GM12801 (cell line): ENCODE results near the gene OR1F1.

Source experiments
- TF ChIP-seq, protein P1 (sequence below): IDR thresholded peaks from one replicate; pipeline ENCODE4 v1.5.1; 2011; ENCODE audit warnings: control low read depth; ENCODE audit not compliant: insufficient read length; ENCODE audit errors: extremely low read depth

The OR1F1 gene

DNA sequence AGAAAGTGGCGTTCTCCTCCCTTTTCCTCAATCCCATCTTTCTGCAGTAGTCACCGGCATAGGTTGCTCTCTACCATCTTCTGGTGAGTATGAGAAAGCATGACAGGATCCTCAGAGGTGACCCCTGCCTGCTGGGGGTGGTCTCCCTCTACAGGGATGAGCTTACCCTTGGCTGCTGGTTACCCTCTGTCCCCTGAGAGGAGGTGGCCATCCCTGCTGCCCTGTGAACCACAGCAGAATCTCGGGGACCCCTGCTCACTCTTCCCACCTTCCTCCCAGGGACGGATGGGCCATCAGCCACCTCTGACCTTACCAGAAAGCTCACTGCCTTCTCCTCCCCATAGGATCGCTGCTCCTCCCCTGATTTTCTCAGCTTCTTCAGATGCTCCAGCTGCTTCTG lies 60.6 kb downstream of the OR1F1 start:
- TF ChIP-seq, protein P1, sequence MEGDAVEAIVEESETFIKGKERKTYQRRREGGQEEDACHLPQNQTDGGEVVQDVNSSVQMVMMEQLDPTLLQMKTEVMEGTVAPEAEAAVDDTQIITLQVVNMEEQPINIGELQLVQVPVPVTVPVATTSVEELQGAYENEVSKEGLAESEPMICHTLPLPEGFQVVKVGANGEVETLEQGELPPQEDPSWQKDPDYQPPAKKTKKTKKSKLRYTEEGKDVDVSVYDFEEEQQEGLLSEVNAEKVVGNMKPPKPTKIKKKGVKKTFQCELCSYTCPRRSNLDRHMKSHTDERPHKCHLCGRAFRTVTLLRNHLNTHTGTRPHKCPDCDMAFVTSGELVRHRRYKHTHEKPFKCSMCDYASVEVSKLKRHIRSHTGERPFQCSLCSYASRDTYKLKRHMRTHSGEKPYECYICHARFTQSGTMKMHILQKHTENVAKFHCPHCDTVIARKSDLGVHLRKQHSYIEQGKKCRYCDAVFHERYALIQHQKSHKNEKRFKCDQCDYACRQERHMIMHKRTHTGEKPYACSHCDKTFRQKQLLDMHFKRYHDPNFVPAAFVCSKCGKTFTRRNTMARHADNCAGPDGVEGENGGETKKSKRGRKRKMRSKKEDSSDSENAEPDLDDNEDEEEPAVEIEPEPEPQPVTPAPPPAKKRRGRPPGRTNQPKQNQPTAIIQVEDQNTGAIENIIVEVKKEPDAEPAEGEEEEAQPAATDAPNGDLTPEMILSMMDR, result no peak

DNA sequence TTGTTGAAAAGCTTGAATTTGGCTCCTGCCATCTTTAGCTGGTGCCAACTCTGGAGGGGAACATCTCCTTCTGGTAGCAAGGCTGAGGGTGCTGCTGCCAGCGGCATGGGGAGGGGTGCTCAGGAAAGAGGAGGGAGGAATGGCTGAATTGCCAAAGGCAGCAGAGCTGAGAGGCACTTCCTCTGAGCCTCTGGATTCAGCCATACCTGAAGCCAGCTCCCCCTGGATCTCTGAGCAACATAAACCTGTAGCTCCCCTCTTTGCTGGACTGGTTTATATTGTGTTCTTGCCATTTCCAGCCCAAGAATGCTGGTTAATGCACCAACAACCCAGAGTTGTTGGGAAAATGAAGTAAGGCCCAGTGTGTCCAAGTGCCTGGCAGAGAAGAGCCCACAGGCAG lies 61.0 kb downstream of the OR1F1 start:
- TF ChIP-seq, protein P1, result no peak

DNA sequence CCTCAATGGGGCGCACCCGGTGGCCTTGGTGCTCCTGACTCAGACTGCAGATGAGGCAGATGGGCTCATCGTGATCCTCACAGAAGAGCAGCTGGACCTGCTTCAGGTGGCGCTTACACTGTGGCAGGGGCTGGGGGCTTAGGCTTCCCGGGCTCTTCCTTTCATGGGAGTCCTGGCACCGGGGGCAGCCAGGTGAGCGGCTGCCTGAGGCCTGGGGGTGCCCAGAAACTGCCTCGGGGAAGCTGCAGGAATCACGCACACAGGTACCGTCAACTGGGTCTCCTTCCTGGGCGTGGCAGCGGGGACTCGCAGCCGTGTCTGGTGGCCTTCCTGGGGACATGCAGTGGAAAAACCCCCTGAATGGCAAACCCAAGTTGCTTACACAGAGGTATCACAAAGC lies 61.4 kb downstream of the OR1F1 start:
- TF ChIP-seq, protein P1, result no peak

DNA sequence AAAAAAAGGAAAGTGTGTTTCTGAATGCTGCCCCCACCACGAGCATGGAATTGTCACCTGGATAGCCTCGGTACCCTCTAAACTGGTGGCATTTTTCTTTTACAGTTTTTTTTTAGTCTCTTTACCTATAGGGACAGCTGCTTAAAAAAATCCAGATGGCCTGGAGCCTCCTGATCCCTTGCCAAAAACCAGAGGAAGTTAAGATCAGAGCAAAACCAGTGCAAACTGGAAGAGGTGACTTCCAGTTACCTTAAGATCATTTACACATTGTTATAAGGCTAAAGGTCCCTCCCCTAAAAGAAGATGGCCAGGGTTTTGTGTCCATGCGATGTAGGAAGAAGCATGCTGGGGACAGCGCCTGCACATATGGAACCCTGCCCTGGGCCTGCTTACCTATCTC lies 65.0 kb downstream of the OR1F1 start:
- TF ChIP-seq, protein P1, result no peak

DNA sequence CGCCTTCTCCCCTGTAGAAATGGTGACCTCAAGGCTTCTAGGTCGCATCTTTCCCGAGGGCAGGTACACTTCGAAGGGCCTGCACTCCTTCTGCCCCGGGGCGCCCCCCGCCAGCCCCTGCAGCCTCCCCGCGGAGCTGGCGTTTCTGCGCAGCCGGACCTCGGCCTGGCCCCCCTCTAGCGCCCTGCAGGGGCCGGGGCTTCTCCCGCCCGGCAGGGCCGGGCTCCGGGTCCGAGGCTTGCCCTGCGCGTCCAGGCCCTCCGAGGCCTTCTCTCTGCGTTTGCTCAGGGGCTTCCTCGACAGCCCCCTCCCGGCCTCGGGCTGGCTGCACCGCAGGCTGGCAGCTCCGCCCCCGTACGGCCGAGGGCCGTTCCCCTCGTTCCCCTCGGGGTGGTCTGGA lies 66.3 kb downstream of the OR1F1 start:
- TF ChIP-seq, protein P1, result no peak
